Measurements from ENCODE around the gene PRCP.

The PRCP gene

DNA sequence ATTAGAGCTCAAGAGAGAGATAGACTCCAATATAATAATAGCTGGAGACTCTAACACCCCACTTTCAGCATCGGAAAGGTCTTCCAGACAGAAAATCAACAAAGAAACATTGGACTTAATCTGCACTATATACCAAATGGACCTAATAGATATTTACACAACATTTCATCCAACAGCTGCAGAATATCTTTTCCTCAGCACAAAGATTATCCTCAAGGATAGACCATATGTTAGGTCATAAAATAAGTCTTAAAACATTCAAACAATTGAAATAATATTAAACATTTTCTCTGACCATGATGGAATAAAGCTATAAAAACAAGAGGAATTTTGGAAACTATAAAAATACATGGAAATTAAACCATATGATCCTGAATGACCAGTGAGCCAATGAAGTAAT lies 121.5 kb downstream of the PRCP start:
- H3K4me1 ChIP-seq (ENCODE audit: control insufficient read depth, insufficient read depth, low read length): 0 out of 2 replicates have a peak, but pooled peaks cover 4% of the 10 kb centered on the region
- H3K27ac ChIP-seq (ENCODE audit: low read depth, low read length): no peak overlapping the region
- H3K9me3 ChIP-seq (ENCODE audit: control insufficient read depth, insufficient read depth, low read depth, low read length): peaks cover 5% of the 10 kb centered on the region; the same call in 1 of the 2 replicates
- no peak overlapping the region for H3K9ac ChIP-seq (ENCODE audit: low read length)
- H3K36me3 ChIP-seq (ENCODE audit: control insufficient read depth, insufficient read depth, low read length): no peaks in the 10 kb centered on the region
- no peak overlapping the region for H3K4me3 ChIP-seq (ENCODE audit: low read depth, low read length)
- no peaks in the 10 kb centered on the region for H3K27me3 ChIP-seq (ENCODE audit: control insufficient read depth, insufficient read depth, low read length)

DNA sequence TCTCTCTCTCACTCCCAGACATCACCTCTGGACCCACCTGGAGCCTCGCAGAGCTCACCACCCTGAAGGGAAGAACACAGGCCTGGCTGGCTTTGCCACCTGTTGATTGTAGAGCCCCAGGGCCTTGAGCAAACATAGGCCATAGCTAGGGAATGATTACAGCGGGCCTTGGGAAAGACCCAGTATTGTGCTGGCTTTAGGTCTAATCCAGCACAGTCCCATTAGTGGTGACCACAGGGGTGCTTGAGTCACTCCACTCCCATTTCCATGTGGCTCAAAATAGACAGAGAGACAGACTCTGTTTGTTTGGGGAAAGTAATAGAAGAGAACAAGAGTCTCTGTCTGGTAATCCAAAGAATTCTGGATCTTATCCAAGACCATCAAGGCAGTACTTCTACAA lies 123.9 kb downstream of the PRCP start:
- H3K4me1 ChIP-seq (ENCODE audit: control insufficient read depth, insufficient read depth, low read length): 0 out of 2 replicates have a peak, but pooled peaks cover 4% of the 10 kb centered on the region
- no peaks in the 10 kb centered on the region for H3K36me3 ChIP-seq (ENCODE audit: control insufficient read depth, insufficient read depth, low read length)
- no peak overlapping the region for H3K27ac ChIP-seq (ENCODE audit: low read depth, low read length)
- H3K27me3 ChIP-seq (ENCODE audit: control insufficient read depth, insufficient read depth, low read length): no peaks in the 10 kb centered on the region
- H3K4me3 ChIP-seq (ENCODE audit: low read depth, low read length): no peak overlapping the region
- no peak overlapping the region for H3K9ac ChIP-seq (ENCODE audit: low read length)
- H3K9me3 ChIP-seq (ENCODE audit: control insufficient read depth, insufficient read depth, low read depth, low read length): no peaks in the 10 kb centered on the region

DNA sequence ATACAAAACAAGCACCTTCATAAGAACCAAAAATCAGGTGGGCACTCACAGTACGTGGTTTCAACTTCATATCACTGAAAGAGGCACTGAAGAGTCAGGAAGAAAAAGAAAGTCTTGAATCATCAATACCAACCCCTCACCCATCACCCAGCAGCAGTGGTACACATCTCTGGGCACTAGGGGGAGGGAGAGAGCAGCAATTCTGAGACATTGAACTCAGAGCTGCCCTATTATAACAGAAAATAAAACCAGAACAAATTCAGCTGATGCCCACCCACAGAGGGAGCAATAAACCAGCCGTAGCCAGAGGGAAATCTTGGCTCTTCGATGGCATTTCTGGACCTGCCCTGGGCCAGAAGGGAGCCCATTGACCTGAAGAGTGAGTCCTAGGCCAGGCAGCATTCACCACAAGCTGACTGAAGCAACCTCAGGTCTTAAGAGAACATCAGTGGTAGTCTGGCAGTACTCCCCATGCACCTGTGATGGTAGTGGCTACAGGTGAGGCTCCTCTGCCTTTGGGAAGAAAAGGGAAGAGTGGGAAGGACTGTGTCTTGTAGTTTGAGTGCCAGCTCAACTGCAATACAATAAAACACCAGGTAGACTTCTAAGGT lies 124.4 kb downstream of the PRCP start:
- Histone ChIP-seq H3K27ac (ENCODE audit: low read depth, low read length) (no peak overlapping the region), H3K9me3 (ENCODE audit: control insufficient read depth, insufficient read depth, low read depth, low read length) (no peaks in the 10 kb centered on the region), H3K4me1 (ENCODE audit: control insufficient read depth, insufficient read depth, low read length) (0 out of 2 replicates have a peak, but pooled peaks cover 4% of the 10 kb centered on the region), H3K4me3 (ENCODE audit: low read depth, low read length) (no peak overlapping the region), H3K9ac (ENCODE audit: low read length) (no peak overlapping the region), H3K27me3 (ENCODE audit: control insufficient read depth, insufficient read depth, low read length) (no peaks in the 10 kb centered on the region), H3K36me3 (ENCODE audit: control insufficient read depth, insufficient read depth, low read length) (no peaks in the 10 kb centered on the region)

DNA sequence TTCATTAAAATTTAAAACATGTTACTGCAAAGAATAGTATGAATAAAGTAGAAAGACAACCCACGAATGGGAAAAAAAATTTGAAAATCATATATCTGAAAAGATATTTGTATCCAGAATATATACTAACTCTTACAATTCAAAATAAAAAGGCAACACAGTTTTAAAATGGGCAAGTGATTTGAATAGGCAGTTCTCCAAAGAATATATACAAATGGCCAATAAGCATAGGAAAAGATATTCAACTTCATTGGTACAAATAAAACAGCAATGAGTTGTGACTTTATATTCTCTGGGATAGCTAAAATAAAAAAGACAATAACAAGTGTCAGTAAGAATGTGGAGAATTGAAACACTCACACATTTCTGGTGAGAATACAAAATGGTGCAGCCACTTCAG lies 125.0 kb downstream of the PRCP start:
- Histone ChIP-seq H3K4me3 (ENCODE audit: low read depth, low read length) (no peak overlapping the region), H3K27me3 (ENCODE audit: control insufficient read depth, insufficient read depth, low read length) (no peaks in the 10 kb centered on the region), H3K9me3 (ENCODE audit: control insufficient read depth, insufficient read depth, low read depth, low read length) (no peaks in the 10 kb centered on the region), H3K27ac (ENCODE audit: low read depth, low read length) (no peak overlapping the region), H3K9ac (ENCODE audit: low read length) (no peak overlapping the region), H3K4me1 (ENCODE audit: control insufficient read depth, insufficient read depth, low read length) (0 out of 2 replicates have a peak, but pooled peaks cover 4% of the 10 kb centered on the region), H3K36me3 (ENCODE audit: control insufficient read depth, insufficient read depth, low read length) (no peaks in the 10 kb centered on the region)

Data from HUES6 (cell line).